Breast epithelium (tissue), 3 donors: ENCODE measurements around the gene PSMD1.

ENCODE experiments used
- CTCF ChIP-seq, 3 donors: fragments of 450-650 bp; IDR thresholded peaks; one replicate each; pipeline ENCODE4 v1.5.1; 2016 to 2017; ENCODE audit warnings: antibody characterized with exemption in 3 of 3, mild to moderate bottlenecking in 3 of 3, moderate library complexity in 3 of 3
- POLR2AphosphoS5 ChIP-seq, 3 donors: sonication (generic); formaldehyde crosslinking; IDR thresholded peaks; one replicate each; pipeline ENCODE4 v1.6.1; 2017; ENCODE audit warnings: antibody characterized with exemption in 3 of 3

GRCh38 chr2:231017231-231017598, 39.5 kb upstream of the PSMD1 start:
- TF ChIP-seq CTCF (IDR thresholded peaks at IDR 0.05) (no peak), POLR2AphosphoS5 (IDR thresholded peaks at IDR 0.05) (no peak)
